ENCODE measurements around the gene ZDHHC24. TPM values are rescaled to one million over a fixed set of nuclear protein-coding genes. Genes with fewer than 3 reads are reported as not detected.

ZDHHC24 gene
- total and polyA plus RNA-seq, 7 donors: 3.9 to 7.6 (median 5.5) TPM

DNA sequence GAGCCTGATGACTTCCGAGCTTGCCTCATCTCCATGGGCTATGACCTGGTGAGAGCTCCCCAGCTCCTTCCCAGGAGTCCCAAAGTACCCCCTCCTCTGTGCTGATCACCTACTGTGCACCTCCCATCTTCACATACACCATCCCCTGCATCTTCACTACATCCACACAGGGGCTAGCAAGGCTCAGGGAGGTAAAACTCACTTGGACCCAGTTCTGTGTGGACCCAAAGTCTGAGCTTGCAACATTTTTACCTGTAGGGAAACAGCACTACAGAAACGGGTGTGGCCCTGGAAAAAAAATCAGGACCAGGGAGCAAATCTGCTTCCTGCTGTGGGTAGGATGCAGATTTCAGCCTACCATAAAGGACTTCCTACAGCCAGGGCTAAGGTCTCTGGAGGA, 16.4 kb upstream of the ZDHHC24 start:
- TF ChIP-seq, protein P1, sequence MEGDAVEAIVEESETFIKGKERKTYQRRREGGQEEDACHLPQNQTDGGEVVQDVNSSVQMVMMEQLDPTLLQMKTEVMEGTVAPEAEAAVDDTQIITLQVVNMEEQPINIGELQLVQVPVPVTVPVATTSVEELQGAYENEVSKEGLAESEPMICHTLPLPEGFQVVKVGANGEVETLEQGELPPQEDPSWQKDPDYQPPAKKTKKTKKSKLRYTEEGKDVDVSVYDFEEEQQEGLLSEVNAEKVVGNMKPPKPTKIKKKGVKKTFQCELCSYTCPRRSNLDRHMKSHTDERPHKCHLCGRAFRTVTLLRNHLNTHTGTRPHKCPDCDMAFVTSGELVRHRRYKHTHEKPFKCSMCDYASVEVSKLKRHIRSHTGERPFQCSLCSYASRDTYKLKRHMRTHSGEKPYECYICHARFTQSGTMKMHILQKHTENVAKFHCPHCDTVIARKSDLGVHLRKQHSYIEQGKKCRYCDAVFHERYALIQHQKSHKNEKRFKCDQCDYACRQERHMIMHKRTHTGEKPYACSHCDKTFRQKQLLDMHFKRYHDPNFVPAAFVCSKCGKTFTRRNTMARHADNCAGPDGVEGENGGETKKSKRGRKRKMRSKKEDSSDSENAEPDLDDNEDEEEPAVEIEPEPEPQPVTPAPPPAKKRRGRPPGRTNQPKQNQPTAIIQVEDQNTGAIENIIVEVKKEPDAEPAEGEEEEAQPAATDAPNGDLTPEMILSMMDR (IDR thresholded peaks at IDR 0.05): no peak
- H3K27me3 ChIP-seq (ENCODE audit: insufficient read depth in 3 of 3, low read length in 2 of 3): no peaks in the 10 kb centered on the region
- 73 to 77% (median 74%) methylated on average over 2 of the region's 2 CpGs for WGBS, 3 donors
- intact Hi-C loops (cut with DNase I): no loop called here
- H3K27ac ChIP-seq: no peak overlapping the region
- H3K4me3 ChIP-seq: no peak overlapping the region
- peaks cover 0 to 57% of the 10 kb centered on the region in 2 donors for H3K36me3 ChIP-seq (ENCODE audit: insufficient read depth in 1 of 2, low read depth in 1 of 2)
- peaks cover 6% of the 10 kb centered on the region for H3K4me1 ChIP-seq
- H3K9me3 ChIP-seq: no peaks in the 10 kb centered on the region
- DNase-seq (no peak), ATAC-seq (no peak)

DNA sequence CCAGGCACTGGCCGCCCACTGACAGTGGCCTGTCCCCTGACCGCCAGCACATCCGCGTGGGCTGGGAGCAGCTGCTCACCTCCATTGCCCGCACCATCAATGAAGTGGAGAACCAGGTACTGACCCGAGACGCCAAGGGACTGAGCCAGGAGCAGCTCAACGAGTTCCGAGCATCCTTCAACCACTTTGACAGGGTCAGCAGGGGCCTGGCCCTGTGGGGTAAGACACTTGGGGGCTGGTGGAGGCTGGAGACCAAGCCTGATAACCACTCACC, 16.1 kb upstream of the ZDHHC24 start:
- Histone ChIP-seq H3K4me1 (peaks cover 4% of the 10 kb centered on the region), H3K27ac (no peak overlapping the region), H3K36me3 (ENCODE audit: insufficient read depth in 1 of 2, low read depth in 1 of 2) (peaks cover 0 to 54% of the 10 kb centered on the region in 2 donors), H3K4me3 (no peak overlapping the region), H3K27me3 (ENCODE audit: insufficient read depth in 3 of 3, low read length in 2 of 3) (no peaks in the 10 kb centered on the region), H3K9me3 (no peaks in the 10 kb centered on the region)
- DNase-seq (no peak), ATAC-seq (no peak)
- TF ChIP-seq, protein P1 (IDR thresholded peaks at IDR 0.05): no peak
- 83 to 91% (median 85%) methylated on average over 8 to 9 of the region's 9 CpGs for WGBS, 3 donors
- intact Hi-C loops (cut with DNase I): no loop called here

DNA sequence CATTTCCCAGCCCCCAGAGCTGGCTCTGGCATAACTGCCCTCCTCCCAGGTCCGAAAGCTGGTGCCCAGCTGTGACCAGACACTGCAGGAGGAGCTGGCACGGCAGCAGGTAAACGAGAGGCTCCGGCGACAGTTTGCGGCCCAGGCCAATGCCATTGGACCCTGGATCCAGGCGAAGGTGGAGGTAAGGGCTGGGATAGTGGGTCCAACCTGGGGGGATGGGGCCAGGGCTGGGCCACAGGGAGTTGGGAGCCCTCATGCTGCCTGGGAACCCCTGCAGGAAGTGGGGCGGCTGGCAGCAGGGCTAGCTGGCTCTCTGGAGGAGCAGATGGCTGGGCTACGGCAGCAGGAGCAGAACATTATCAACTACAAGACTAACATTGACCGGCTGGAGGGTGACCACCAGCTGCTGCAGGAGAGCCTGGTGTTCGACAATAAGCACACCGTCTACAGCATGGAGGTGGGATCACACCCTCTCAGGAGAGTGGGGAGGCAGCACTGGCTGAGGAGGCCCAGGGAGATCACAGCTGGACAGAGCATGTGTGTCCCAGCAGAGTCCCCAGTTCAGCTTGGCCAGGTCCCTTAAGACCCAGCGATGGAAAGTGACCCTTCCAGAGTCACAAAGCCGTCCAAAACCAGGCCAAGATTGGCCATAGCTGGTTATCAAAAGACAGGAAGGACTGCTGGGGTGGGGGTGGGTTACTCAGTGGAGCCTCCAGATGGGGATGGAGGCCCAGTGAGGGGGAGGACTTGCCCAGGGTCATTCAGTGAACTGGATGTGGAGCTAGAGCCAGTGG, 15.5 kb upstream of the ZDHHC24 start:
- WGBS, 3 donors: 66 to 79% (median 67%) methylated on average over 14 of the region's 14 CpGs

DNA sequence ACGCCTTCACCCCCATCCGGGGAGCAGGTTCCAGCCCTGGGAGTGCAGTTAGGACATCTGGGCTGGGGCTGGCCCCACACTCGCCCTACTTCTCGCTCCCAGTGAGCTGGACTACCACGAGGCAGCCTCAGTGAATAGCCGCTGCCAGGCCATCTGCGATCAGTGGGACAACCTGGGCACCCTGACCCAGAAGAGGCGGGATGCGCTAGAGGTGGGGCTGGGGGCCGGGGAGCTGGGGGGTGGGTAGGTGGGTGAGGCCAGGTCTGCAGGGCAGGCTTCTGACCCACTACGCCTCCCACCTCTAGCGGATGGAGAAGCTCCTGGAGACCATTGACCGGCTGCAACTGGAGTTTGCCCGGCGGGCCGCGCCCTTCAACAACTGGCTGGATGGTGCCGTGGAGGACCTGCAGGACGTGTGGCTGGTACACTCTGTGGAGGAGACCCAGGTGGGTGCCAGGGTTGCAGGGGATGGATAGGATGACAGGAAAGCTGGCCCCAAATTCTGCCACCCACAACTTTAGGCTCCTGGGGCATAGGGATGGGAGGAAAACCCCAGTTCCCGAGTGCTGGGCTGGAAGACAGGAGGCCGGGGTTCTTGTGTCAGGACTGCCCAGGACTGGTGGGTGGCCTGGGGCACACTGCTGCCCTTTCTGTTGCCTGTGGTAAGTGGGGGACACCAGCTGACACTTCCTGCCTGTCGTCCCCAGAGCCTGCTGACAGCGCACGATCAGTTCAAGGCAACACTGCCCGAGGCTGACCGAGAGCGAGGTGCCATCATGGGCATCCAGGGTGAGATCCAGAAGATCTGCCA, 14.2 kb upstream of the ZDHHC24 start:
- Histone ChIP-seq H3K27me3 (ENCODE audit: insufficient read depth in 3 of 3, low read length in 2 of 3) (no peaks in the 10 kb centered on the region), H3K36me3 (ENCODE audit: insufficient read depth in 1 of 2, low read depth in 1 of 2) (peaks cover 0 to 36% of the 10 kb centered on the region in 2 donors), H3K4me3 (no peak overlapping the region), H3K9me3 (no peaks in the 10 kb centered on the region), H3K4me1 (peaks cover 4% of the 10 kb centered on the region), H3K27ac (no peak overlapping the region)
- 73 to 75% (median 74%) methylated on average over 27 of the region's 27 CpGs for WGBS, 3 donors
- TF ChIP-seq, protein P1 (IDR thresholded peaks at IDR 0.05): no peak
- intact Hi-C loops (cut with DNase I): no loop called here
- DNase-seq (no peak), ATAC-seq (peak in 3 of 4 donors; percentile 8 to 16 (median 15))

More for the DNA sequence above, 15.5 kb upstream of the ZDHHC24 start:
- Histone ChIP-seq H3K36me3 (ENCODE audit: insufficient read depth in 1 of 2, low read depth in 1 of 2) (peaks cover 0 to 49% of the 10 kb centered on the region in 2 donors), H3K4me1 (peaks cover 4% of the 10 kb centered on the region), H3K27ac (no peak overlapping the region), H3K9me3 (no peaks in the 10 kb centered on the region), H3K4me3 (no peak overlapping the region), H3K27me3 (ENCODE audit: insufficient read depth in 3 of 3, low read length in 2 of 3) (no peaks in the 10 kb centered on the region)
- ATAC-seq: no peak
- no peak for DNase-seq
- TF ChIP-seq, protein P1 (IDR thresholded peaks at IDR 0.05): no peak
- intact Hi-C loops (cut with DNase I): no loop called here

All from psoas muscle (tissue), 8 donors.